ENCODE results near the gene CMTM5.

The CMTM5 gene

DNA sequence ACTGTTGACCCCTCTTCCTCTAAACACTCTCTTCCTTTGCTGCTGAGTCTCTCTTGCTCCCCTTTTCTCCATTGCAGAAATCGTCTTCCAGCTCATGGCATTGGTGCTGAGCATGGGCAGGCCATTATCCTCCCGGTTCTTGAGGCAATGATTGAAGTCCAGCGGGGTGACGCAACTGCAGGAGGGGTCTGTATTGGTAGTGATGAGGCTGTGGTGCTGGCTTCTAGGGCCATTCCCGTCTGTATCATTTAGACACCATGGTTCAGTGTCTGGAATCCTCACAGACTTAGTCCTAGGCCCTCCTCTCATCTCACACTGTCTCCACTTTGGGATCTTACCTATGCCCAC lies 23.4 kb upstream of the CMTM5 start:
- TF ChIP-seq, protein P1, sequence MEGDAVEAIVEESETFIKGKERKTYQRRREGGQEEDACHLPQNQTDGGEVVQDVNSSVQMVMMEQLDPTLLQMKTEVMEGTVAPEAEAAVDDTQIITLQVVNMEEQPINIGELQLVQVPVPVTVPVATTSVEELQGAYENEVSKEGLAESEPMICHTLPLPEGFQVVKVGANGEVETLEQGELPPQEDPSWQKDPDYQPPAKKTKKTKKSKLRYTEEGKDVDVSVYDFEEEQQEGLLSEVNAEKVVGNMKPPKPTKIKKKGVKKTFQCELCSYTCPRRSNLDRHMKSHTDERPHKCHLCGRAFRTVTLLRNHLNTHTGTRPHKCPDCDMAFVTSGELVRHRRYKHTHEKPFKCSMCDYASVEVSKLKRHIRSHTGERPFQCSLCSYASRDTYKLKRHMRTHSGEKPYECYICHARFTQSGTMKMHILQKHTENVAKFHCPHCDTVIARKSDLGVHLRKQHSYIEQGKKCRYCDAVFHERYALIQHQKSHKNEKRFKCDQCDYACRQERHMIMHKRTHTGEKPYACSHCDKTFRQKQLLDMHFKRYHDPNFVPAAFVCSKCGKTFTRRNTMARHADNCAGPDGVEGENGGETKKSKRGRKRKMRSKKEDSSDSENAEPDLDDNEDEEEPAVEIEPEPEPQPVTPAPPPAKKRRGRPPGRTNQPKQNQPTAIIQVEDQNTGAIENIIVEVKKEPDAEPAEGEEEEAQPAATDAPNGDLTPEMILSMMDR (IDR thresholded peaks at IDR 0.05; ENCODE audit: insufficient read depth, missing control alignments) = no peak
- no peak for DNase-seq (ENCODE audit: insufficient read length, low spot score)
- FAIRE-seq = no peak

DNA sequence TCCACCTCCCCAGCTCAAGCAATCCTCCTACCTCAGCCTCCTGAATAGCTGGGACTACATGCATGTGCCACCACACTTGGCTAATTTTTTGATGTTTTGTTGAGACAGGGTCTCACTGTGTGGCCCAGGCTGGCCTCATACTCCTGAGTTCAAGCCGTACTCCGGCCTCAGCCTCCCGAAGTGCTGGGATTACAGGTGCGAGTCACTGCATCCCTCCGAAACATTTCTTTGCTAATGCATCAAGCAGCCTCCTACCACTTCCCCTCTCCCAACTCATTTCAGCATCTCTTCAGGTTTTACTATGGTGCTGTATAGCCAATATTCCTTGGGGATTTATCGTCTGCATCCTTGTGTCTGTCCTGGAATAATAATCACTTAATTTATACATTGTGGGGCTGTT lies 21.9 kb upstream of the CMTM5 start:
- no peak for FAIRE-seq
- no peak for DNase-seq (ENCODE audit: insufficient read length, low spot score)

DNA sequence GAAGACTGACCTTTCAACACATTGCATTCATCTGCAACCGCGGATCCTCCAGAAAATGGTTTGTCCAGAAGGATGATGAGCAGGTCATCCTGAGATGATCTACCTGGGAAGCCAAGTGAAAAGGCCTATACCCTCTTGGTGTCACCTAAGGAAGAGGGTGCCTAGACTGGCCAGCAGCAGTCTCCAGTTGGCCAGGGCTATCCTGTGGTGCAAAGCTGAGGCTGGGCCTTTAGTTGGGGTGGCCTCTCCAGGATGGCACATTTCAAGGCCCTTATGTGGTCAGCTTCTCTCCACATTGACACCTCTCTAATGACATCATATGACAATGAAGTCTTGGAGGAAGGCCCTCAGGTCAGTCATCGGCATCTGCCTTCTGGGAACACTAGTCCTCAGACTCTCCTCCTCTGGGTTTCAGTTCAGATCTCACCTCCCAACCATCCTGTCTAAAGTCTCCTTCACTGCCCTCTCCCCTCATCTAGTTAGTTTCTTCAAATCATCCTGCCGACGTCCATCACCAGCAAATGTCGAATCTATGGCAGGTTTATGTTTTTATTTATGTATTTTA lies 20.9 kb upstream of the CMTM5 start:
- DNase-seq (ENCODE audit: insufficient read length, low spot score) = no peak
- no peak for FAIRE-seq
- TF ChIP-seq, protein P1 (IDR thresholded peaks at IDR 0.05; ENCODE audit: insufficient read depth, missing control alignments) = no peak

More for the DNA sequence above, 21.9 kb upstream of the CMTM5 start:
- TF ChIP-seq, protein P1 (IDR thresholded peaks at IDR 0.05; ENCODE audit: insufficient read depth, missing control alignments) = no peak

DNA sequence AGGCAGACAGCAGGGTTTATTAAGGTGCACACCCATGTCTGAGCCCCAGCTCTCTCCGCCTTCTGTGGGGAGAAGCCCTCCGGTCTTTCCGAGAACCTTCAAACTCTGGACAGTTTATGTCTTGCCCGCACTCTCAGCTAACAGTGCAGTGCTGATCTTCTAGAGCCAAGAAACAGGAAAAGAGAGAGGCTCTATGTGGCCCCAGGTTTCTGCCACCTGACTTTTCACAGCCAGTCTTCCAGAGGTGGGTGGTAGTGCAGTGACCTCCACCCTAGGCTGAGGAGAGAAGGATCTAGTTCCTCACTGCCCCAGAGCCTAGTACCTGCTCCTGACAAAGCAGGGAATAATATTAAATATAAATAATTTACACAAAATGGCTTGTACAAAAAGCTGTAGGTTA lies 20.2 kb upstream of the CMTM5 start:
- TF ChIP-seq, protein P1 (IDR thresholded peaks at IDR 0.05; ENCODE audit: insufficient read depth, missing control alignments) = no peak
- FAIRE-seq = no peak
- peak; percentile 3 for DNase-seq (ENCODE audit: insufficient read length, low spot score)

DNA sequence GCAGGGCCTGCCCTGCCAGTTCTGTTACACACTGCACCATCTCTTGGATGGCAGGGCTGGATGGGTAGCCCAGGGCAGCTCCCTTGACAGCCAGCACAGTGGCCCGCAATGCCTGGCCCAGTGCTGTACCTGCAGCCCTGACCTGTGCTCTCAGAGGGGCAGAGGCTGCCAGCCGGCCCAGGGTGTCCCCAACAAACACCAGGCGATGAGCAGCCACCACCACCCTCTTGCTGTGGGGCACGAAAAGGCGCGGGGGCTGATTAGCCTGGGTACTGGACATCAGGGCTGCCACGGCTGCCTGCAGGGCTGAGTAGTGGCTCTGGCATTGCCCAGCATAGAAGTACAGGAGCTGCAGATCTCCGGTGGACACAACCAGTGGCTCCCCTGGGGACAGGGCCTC lies 19.6 kb upstream of the CMTM5 start:
- FAIRE-seq = no peak
- TF ChIP-seq, protein P1 (IDR thresholded peaks at IDR 0.05; ENCODE audit: insufficient read depth, missing control alignments) = no peak
- DNase-seq (ENCODE audit: insufficient read length, low spot score) = no peak

DNA sequence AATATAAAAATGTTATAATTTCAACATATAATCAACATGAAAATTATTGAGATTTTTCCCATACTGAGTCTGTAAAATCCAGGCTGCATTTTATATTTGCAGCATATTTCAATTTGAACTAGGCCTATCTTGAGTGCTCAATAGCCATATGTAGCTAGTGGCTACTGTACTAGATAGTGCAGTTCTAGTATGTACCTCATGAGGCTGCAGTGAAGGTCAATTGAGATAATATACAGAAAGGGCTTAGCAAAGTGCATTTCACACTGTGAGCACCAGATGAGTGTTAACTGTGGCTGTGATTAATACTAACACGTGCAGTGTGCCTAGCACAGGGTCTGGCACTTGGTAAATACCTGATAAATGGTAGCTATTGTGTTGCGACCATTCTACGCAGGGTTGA lies 18.8 kb upstream of the CMTM5 start:
- no peak for FAIRE-seq
- TF ChIP-seq, protein P1 (IDR thresholded peaks at IDR 0.05; ENCODE audit: insufficient read depth, missing control alignments) = no peak
- DNase-seq (ENCODE audit: insufficient read length, low spot score) = peak; percentile 16

DNA sequence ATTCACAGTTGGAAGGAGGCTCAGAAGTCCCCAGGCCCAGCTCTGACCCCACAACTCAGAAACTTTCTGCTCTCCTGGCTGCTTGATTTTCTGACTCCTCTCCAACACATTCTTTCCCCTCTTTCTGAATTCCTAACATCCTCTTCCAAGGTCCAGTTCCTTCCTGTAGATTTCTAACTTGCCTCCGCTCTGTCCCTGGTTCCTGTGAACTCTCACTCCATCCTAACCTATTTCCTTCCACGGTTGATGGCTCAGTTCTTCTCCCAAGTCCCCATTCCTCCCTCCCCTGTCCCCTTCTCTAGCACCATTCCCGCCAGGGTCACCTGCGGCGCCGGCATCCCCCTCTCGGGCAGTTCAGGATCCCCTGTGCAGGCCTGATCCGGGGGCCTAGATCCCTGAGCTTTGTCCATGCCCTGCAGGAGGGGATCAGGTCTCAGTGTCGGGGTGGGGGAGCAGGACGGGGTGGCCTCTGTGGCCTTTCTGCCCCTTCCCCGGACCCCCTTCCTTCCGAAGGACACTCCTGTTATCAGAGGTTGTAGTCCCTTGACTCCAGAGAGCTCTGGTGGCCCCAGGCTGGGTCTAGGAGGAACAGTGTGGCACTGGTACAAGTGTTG lies 18.2 kb upstream of the CMTM5 start:
- DNase-seq (ENCODE audit: insufficient read length, low spot score) = peak; percentile 10
- FAIRE-seq = no peak
- TF ChIP-seq, protein P1 (IDR thresholded peaks at IDR 0.05; ENCODE audit: insufficient read depth, missing control alignments) = no peak

Data from D721Med (cell line).